ENCODE results near the gene CHMP4B.

GRCh38 chr20:33811776-33812151, 616 bp downstream of the CHMP4B start:
- no peak for TF ChIP-seq POLR2AphosphoS5 (IDR thresholded peaks at IDR 0.05; ENCODE audit: low read depth, low read length)
- TF ChIP-seq TAF1 (IDR thresholded peaks at IDR 0.05; ENCODE audit: borderline replicate concordance, insufficient read depth, low read length), result no peak
- TF ChIP-seq REST (IDR thresholded peaks at IDR 0.05; ENCODE audit: insufficient read depth in 1 of 2, low read depth in 2 of 2, low read length in 2 of 2), result no peak
- no peak for TF ChIP-seq SIN3A (IDR thresholded peaks at IDR 0.05; ENCODE audit: borderline replicate concordance, insufficient read depth, low read length)
